Activated naive CD8-positive, alpha-beta T cell (primary cell): Measurements from ENCODE around the gene HOXB3.

Source experiments
- H3K27ac Mint-ChIP-seq: one replicate; pipeline ENCODE4 v1.8.0; 2021; ENCODE audit warnings: mixed read lengths
- H3K27me3 Mint-ChIP-seq: one replicate; pipeline ENCODE4 v1.8.0; 2021; ENCODE audit warnings: mixed read lengths
- H3K36me3 Mint-ChIP-seq: one replicate; pipeline ENCODE4 v1.8.0; 2021; ENCODE audit warnings: mixed read lengths
- H3K4me1 Mint-ChIP-seq: one replicate; pipeline ENCODE4 v1.8.0; 2021; ENCODE audit warnings: low read depth, mixed read lengths
- H3K4me3 Mint-ChIP-seq: one replicate; pipeline ENCODE4 v1.8.0; 2021; ENCODE audit warnings: mild to moderate bottlenecking, mixed read lengths
- H3K9me3 Mint-ChIP-seq: one replicate; pipeline ENCODE4 v1.8.0; 2021; ENCODE audit warnings: low read depth, mixed read lengths

The HOXB3 gene

DNA sequence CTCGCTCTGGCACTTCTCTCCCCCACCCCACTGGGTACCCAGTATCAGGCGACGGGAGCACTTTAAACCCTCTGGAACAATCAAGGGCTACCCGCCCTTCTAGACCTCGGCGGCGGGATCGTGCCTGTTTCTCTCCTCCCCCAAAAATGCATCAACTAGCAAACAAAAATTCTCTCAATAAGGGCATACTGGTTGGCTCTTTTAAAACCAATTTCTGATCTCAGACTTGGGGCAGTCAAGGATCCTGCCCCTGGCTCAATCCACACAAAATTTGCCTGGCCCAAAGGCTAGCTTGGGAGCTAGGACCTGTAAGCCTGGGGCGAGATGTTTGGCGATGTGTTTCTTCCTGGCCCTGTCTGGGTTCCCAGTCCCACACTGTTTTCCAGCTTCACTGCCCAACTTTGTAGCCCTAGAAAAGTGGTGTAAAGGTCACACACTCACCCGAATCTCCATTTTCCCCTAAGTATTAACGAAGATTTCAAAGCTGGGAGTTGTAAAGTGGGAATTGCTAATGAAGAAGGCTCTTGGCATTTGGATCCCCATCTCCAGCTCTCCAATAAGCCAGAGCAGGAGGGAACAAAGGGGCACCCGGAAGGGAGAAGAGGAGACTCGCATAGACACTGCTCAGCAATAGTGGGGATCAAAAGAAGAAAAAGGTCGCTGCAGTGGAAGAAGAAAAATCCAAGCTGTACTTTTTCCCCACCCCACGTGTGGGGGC is 30.8 kb downstream of the HOXB3 start:
- H3K36me3 Mint-ChIP-seq: no peaks in the 10 kb centered on the region
- no peaks in the 10 kb centered on the region for H3K9me3 Mint-ChIP-seq
- peaks cover 14% of the 10 kb centered on the region for H3K27me3 Mint-ChIP-seq
- no peak overlapping the region for H3K27ac Mint-ChIP-seq
- no peak overlapping the region for H3K4me3 Mint-ChIP-seq
- H3K4me1 Mint-ChIP-seq: peaks cover 12% of the 10 kb centered on the region

DNA sequence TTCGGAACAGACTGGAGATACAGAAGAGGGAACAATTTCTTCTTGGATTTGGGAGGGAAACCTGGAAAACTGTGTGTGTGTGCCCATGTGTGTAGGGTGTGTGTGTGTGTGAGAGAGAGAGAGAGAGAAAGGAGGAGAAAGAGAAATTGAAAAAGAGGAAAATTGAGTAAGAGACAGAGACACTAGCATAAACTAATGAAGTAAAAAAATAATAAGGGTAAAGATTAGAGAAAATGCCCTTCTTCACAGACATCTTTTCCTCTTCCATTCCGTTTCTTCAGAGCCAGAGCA is 31.3 kb downstream of the HOXB3 start:
- H3K4me3 Mint-ChIP-seq: no peak overlapping the region
- H3K27me3 Mint-ChIP-seq: peaks cover 13% of the 10 kb centered on the region
- H3K27ac Mint-ChIP-seq: no peak overlapping the region
- H3K9me3 Mint-ChIP-seq: no peaks in the 10 kb centered on the region
- peaks cover 11% of the 10 kb centered on the region for H3K4me1 Mint-ChIP-seq
- H3K36me3 Mint-ChIP-seq: no peaks in the 10 kb centered on the region

DNA sequence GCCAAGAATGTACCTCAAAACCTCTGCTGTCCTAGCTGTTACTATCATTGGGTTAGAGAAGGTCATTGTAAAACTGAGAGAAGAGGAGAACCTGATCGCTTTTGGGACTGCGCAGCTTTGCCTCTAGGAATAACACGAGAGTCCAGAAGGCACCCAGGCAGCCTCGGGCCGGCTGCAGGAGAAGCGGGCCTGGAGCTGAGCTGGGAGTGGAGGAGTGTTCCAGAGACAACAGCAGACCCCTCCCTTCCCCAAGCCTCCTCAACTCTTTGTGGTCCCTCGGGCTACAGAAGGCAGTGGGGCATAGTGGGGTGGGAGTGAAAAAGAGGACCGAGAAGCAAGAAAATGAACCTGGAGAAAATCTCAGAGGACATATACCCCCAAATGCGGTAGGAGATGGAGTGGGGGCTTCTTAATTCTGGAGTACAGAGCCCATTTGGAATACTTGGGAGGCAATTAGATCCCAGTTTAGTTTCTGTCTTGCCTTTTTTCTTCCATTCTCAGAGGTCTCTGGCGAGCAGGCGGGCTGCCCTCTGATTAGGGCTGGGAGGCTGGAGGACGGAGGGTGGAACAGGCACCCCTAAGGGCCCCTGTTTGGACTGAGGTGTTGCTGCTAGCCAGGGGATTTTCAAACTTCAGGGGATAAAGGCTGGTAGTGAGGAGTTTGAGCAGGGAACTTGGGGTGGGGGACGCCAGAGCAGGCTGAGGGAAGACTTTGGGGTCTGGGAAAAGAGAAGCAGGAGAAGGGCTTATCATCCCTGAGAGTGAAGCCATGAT is 31.8 kb downstream of the HOXB3 start:
- Mint-ChIP-seq H3K36me3 (no peaks in the 10 kb centered on the region), H3K4me3 (no peak overlapping the region), H3K27me3 (peaks cover 11% of the 10 kb centered on the region), H3K27ac (no peak overlapping the region), H3K9me3 (no peaks in the 10 kb centered on the region), H3K4me1 (peaks cover 10% of the 10 kb centered on the region)

DNA sequence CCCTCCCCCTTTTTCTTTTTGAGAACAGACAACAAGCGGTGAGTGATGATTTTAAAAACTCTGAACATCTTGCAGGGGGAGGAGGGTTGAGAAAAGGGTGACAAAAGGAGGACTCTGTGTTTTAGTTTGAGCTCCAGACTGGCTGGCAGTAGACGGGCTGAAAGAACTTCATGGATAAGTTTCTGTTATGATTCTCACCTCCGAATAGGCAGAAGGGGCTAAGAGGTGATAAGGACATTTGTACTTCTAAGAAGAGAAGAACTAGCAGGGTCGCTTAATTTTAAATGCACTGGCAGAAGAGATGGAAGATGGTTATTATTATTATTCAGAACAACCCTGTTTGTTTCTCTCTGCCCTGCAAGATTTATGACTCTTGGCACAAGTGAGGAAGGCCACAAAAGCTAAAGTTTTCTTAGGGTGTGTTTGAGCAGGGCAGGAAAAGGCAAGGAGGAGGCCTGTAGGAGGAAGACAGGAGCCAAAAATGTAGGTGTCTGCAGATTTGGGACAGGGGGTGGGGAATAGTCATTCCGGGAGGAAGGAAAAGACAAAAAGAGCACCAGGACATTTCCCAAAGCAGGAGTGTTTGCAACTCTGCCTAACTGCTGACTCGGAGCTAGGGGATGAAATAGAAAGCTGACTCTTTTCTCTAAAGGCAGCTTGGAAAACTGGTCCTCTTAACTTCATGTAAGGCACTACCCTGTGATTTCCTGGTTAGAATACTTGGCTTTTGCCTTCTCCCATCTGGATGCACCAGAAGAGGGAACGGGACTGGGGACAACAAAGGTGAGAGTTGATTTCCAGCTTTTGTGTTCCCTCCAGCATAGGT is 33.3 kb downstream of the HOXB3 start:
- H3K36me3 Mint-ChIP-seq: no peaks in the 10 kb centered on the region
- H3K4me3 Mint-ChIP-seq: no peak overlapping the region
- no peak overlapping the region for H3K27ac Mint-ChIP-seq
- H3K9me3 Mint-ChIP-seq: no peaks in the 10 kb centered on the region
- H3K4me1 Mint-ChIP-seq: peaks cover 10% of the 10 kb centered on the region
- peaks cover 6% of the 10 kb centered on the region for H3K27me3 Mint-ChIP-seq

DNA sequence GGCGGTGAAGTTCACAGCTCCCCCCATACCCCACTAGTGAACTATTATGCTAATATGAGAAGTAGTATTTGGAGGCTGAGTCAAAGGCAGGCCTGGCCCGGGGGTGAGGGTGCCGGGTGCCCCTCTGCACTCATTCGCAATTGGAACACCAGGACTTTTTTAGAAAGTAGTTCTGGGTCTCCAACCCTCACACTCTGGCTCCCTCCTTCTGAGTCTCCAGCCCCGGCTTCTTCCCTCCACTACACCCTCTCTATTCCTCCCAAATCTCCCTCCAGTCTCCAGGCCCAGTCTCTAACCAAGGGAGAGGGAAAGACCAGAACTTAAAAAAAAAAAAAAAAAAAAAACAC is 33.8 kb downstream of the HOXB3 start:
- Mint-ChIP-seq H3K9me3 (no peaks in the 10 kb centered on the region), H3K36me3 (no peaks in the 10 kb centered on the region), H3K27ac (no peak overlapping the region), H3K4me3 (peak overlapping the region; percentile 71), H3K4me1 (peaks cover 8% of the 10 kb centered on the region), H3K27me3 (peaks cover 6% of the 10 kb centered on the region)

- H3K9me3 Mint-ChIP-seq: no peaks in the 10 kb centered on the region
- H3K36me3 Mint-ChIP-seq: no peaks in the 10 kb centered on the region
- peaks cover 6% of the 10 kb centered on the region for H3K27me3 Mint-ChIP-seq
- peak overlapping the region; percentile 95 for H3K4me3 Mint-ChIP-seq
- H3K4me1 Mint-ChIP-seq: peaks cover 8% of the 10 kb centered on the region
- H3K27ac Mint-ChIP-seq: no peak overlapping the region
Observed at GRCh38 chr17:48555258-48556228, 34.5 kb downstream of the HOXB3 start.

GRCh38 chr17:48554412-48555257 is 35.4 kb downstream of the HOXB3 start:
- H3K9me3 Mint-ChIP-seq: no peaks in the 10 kb centered on the region
- H3K27ac Mint-ChIP-seq: no peak overlapping the region
- peaks cover 8% of the 10 kb centered on the region for H3K4me1 Mint-ChIP-seq
- peak overlapping the region; percentile 95 for H3K4me3 Mint-ChIP-seq
- no peaks in the 10 kb centered on the region for H3K36me3 Mint-ChIP-seq
- peaks cover 6% of the 10 kb centered on the region for H3K27me3 Mint-ChIP-seq

- no peaks in the 10 kb centered on the region for H3K36me3 Mint-ChIP-seq
- no peak overlapping the region for H3K4me3 Mint-ChIP-seq
- H3K4me1 Mint-ChIP-seq: peaks cover 8% of the 10 kb centered on the region
- no peak overlapping the region for H3K27ac Mint-ChIP-seq
- H3K27me3 Mint-ChIP-seq: peaks cover 6% of the 10 kb centered on the region
- no peaks in the 10 kb centered on the region for H3K9me3 Mint-ChIP-seq
Observed at GRCh38 chr17:48553826-48554225, 36.2 kb downstream of the HOXB3 start.

DNA sequence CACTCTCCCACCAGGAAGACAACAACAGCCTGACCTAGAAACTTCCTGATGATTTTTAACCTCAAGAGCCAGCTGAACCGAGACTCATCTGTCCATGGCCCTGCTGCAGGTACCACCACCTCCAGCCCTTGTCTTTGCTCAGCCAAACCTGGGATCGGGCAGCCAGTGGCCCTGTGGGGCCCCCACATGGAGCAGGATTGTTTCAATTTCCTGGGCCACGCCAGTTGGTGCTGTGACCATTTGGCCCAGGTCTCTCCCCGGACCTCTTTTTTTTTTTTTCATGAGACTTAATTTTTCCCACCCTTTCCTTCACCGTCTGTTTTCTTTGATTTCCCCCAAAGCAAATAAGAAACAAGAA is 36.9 kb downstream of the HOXB3 start:
- H3K9me3 Mint-ChIP-seq: no peaks in the 10 kb centered on the region
- peaks cover 3% of the 10 kb centered on the region for H3K27me3 Mint-ChIP-seq
- H3K36me3 Mint-ChIP-seq: no peaks in the 10 kb centered on the region
- H3K4me1 Mint-ChIP-seq: peaks cover 13% of the 10 kb centered on the region
- H3K27ac Mint-ChIP-seq: no peak overlapping the region
- no peak overlapping the region for H3K4me3 Mint-ChIP-seq

DNA sequence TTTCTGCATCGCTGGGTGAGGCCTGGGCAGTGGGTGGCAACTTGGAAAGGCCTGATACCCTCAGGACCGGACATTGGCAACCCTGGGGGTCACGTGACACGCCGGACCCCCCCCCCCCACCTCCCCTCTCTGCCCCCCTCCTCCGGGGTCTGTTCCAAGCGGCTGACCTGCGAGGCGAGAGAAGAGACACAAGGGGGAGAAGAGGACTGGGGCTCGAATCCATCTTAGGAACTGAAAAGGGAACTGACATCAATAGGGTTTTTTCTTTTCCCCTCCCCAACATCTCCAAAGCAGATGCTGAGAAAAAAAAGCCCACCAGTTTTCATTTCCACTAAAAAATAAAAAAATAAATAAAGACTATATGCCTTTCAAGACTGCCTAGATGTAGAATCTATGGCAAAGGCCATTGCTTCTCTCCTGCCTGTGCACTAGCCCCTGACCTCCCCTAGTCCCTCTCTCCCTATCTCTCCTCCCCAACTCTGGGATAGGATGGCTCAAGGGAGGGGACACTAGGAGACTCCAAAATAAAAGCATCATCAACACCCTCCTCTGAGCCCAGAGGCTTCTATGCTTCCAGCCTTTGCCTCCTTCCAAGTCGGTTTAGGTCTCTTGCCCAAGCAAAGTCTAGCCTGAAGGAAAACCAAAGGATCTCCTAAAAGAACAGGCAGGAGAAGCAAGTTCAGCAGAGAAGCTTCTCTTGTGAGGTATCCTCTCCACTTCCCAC is 37.4 kb downstream of the HOXB3 start:
- H3K36me3 Mint-ChIP-seq: no peaks in the 10 kb centered on the region
- H3K27me3 Mint-ChIP-seq: peaks cover 3% of the 10 kb centered on the region
- no peaks in the 10 kb centered on the region for H3K9me3 Mint-ChIP-seq
- peaks cover 18% of the 10 kb centered on the region for H3K4me1 Mint-ChIP-seq
- no peak overlapping the region for H3K27ac Mint-ChIP-seq
- no peak overlapping the region for H3K4me3 Mint-ChIP-seq

- H3K4me1 Mint-ChIP-seq: peaks cover 20% of the 10 kb centered on the region
- no peaks in the 10 kb centered on the region for H3K9me3 Mint-ChIP-seq
- no peaks in the 10 kb centered on the region for H3K36me3 Mint-ChIP-seq
- H3K27ac Mint-ChIP-seq: no peak overlapping the region
- no peak overlapping the region for H3K4me3 Mint-ChIP-seq
- H3K27me3 Mint-ChIP-seq: peaks cover 3% of the 10 kb centered on the region
Observed at GRCh38 chr17:48551596-48552465, 38.2 kb downstream of the HOXB3 start.

GRCh38 chr17:48551214-48551555 is 38.9 kb downstream of the HOXB3 start:
- peaks cover 2% of the 10 kb centered on the region for H3K27me3 Mint-ChIP-seq
- no peaks in the 10 kb centered on the region for H3K36me3 Mint-ChIP-seq
- H3K4me1 Mint-ChIP-seq: peaks cover 23% of the 10 kb centered on the region
- no peak overlapping the region for H3K27ac Mint-ChIP-seq
- no peak overlapping the region for H3K4me3 Mint-ChIP-seq
- no peaks in the 10 kb centered on the region for H3K9me3 Mint-ChIP-seq
